GM18870 (cell line): ENCODE data around the gene PDE3A.
"Not testable (repeated sequence)": the region's sequence is repeated elsewhere in the genome, so short reads cannot be mapped to it uniquely, and the experiment has no call there.

Experiments
- ATAC-seq: cut with Tn5 transposase; IDR thresholded peaks from one replicate; pipeline ENCODE4 v1.9.1; 2021; ENCODE audit warnings: moderate library complexity; ENCODE audit not compliant: unreplicated experiment

PDE3A gene

DNA sequence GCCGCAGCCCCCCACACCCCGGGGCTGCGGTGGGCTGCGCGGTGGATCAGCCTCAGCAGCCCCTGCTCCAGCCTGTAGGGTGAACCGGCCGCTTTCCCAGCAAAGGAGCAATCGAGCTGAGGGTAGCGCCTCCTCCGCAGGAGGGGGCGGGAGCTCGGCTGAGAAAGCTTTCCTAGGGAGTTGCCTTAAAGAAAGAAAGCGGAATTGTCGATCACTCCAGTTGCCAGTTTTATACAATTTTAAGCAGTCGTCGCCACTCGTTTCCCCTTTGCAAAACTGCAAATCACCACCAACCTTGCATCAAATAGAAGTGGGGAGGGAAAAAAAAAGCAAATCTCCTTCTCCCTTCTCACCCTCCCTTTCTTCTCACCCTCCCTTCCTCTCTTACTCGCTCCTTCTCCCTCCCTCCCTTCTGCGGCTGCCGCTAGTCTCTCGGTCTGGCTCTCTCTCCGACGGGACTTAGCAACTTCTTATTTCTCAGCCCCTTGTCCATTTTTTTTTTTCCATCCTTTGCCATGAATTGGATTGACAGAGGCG lies at the start of gene PDE3A:
Gene PDE3A, plus strand, starts transcription at position 424 of the 537 bp plus-strand sequence. CDS start 748 bp downstream, outside the sequence.
- ATAC-seq = no peak

DNA sequence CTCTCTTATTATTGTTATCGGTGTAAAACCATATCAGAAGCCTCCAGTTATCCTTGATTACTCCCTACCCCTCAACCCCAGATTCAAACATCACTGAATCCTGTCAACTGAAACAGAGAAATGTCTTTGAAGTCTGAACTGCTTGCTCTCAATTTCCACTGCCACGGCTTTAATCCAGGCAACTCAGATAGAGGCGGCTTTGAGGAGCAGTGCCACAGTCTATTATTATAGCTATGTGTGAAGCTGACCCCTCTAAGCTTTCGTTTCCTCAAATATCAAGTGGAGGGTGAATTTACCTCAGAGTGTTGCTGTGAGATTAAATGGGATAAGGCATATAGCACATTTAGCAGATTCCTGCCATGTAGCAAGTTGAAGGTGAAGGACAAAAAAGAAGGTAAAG lies 49.0 kb upstream of the PDE3A start:
- ATAC-seq = no peak

DNA sequence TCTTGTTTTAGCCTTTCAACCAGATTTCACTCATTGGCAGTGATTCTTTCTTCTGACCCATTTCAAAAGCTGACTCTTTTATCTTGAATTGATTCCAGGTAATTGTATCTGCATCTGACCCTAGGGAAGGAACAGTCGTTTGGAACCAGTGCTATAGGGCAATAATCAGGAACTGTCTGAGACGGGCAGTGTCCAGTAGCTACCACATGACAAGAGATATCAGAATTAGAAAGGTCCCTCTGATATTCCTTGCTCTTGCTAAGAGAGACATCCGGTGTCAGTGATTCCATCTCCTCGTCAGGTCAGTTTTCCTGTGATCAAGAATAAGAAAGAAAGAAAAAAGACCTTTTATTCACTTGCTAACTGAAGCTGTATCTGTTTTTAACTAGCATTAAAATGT lies 47.8 kb upstream of the PDE3A start:
- ATAC-seq = no peak

DNA sequence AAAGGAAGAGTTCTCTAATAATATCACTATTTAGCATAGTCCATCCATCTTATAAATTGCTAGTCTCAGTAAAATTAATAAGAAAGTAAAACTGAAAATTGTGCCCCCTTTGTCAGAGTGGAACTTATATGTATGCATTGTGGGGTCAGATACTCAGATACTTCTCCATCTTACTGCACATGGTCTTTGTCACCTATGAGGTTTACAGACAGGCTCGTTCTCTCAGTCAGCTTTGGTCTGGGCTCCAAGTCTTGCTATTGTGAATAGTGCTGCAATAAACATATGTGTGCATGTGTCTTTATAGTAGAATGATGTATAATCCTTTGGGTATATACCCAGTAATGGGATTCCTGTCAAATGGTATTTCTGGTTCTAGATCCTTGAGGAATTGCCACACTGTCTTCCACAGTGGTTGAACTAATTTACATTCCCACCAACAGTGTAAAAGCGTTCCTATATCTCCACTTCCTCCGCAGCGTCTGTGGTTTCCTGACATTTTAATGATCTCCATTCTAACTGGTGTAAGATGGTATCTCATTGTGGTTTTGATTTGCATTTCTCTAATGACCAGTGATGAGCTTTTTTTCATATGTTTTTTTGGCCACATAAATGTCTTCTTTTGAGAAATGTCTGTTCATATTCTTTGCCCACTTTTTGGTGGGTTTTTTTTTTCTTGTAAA lies 37.4 kb upstream of the PDE3A start:
- not testable (repeated sequence) for ATAC-seq

DNA sequence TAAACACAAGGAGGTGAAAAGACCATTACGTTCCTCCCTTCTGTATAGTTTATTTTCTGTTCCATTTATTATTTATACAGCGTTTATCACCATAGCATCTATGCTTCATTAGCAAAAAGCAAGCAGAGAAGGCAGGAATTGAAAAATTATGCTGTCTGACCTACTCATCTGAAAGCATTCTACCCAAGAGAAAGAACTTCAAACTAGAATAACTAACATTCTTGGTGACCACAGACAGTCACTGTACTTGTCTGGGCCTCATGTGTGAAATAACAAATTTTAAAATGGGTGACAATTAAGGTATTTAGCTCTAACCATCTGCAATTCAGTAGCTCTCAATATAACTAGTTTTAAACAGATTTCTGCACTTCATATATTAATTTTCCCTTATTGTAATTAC lies 29.3 kb upstream of the PDE3A start:
- no peak for ATAC-seq

DNA sequence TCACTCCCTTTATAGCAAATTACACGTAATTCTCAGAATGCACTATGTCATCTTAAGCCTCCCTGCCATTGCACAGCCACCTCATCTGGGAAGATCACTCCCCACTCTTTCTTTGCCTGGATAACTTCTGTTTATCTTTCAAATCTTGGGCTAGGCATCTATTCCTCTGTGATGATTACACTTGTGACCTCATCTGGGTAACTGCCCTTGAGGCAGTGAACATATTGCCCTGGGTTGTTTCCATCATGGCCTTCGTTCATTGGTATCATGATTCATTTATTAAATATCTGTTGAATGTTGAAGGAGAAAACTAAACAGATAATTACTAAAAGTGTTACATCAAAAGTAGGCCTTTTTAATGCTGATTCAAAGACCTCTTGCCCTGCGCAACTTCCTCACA lies 26.2 kb upstream of the PDE3A start:
- no peak for ATAC-seq

DNA sequence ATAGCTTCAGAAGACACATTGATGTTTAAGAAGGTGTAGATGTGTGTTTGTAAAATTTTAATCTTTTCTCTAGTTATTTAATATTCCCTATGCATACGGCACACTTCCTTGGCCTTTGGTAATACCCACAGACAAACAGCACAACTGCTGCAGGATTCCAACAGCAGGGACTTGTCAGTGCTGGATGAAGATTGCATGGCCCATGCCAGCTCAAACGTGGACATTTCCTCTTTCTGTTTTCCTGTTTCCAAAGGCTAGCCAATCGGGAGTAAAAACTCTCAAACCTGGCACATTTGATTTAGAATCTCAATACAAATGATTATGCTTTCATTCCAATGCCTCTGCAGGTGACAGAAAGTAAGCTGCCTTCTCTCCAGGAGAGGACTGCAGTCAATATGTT lies 22.5 kb upstream of the PDE3A start:
- ATAC-seq = no peak

DNA sequence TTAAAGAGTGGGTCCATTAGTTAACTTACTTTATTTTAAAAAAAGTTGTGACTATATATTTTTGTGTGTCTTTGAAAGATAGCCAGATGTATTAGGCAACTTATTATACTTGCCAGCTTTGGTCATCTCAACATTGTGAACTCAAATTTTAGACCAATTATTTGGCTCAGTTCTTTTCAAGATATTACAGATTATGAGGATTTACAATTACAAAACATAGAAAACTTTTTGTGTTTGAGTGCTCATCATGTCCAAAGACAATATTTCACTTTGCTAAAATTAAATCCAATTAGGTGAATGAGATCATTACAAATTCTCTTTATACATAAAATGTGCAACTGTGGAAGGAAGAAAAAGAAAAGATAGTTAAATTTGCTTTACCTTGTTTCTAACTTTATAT lies 18.3 kb upstream of the PDE3A start:
- no peak for ATAC-seq

DNA sequence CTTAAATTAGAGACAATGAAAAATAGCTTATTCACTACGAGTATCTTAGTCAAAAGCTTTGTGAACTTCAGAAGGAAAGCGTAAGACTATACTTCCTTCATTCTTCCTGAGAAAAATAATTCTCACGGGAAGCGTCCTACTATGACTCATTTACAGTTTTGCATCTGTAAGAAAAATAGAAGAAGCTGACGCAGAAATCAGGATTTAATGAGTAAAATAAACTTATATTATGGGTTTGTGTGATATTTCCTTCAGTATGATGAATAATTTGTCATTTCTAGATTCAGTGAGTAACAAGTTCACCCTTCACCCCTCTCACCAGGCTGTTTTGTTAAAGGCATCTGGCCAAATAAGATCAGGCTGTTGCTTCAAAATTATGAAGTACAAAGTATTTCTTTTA lies 17.8 kb upstream of the PDE3A start:
- ATAC-seq = no peak

DNA sequence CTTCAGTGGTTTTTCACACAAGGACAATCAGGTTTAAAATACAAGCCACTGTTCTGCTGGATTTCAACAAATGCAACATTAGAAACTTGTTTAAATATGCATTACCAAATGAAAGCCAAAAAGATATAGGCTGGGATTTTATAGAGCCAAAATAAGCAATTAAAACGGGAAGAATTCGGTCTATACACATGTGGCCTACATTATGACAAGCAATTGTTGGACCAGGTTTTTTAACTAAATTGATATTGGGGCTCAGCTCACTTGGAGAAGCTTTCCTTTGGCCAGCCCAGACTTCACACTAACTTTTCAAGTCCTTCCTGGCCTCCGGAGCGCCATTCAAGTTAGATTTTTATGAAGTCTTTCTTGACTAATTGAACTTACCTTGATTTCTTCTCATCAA lies 16.9 kb upstream of the PDE3A start:
- ATAC-seq = no peak

DNA sequence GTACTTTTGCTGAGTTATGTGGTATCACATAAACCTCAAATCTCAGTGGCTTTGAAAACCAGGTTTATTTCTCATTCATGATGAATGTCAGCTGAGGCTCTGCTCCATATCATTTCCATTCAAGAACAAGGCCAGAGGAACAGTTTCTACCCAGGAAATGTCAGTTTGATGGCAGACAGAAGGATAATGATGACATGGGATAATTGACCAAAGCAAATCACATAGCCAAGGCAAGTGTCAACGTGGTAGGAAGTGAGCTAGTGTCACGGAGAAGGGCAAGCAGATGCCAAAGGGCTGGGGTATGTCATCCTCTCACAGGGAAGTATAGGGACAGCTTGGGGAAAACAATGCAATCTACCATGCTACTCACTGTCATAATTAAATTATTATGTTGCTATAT lies 12.3 kb upstream of the PDE3A start:
- no peak for ATAC-seq

DNA sequence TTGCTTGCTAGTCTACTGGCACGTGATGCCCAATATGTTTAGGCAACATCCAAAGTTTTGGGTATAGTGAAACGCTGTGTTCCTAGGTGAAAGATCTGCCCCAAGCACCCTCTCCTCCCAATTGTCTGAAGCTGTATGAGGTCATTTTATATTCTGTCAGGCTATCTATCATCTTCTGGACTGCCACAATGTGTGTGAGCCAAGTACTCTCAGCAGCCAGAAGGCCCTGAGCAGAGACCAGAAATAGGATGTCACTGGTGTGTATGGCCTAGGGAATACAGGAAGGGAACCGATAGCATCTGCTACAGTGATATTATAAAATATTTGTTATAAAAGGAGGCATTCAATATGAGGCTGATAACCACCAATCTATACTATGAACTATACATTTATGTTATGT lies 7.9 kb upstream of the PDE3A start:
- no peak for ATAC-seq

DNA sequence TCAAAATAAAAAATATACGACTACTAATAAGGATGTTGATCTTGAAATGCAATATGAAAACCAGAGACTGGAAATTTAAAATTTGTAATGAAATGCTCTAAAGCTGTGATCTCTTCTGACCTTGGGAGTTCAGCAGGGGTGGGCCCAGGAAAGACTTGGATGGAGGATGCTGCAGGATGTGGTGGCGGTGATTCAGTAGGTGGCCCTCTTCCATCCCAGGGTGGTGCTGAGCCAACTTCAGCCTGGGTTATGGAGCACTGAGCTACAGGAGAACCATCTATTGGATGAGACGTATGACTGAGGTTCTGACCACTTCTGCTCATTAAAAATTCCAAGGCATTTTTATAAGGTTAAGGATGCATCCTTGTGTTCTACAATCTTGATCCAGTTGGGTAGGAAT lies 6.9 kb upstream of the PDE3A start:
- ATAC-seq = no peak

DNA sequence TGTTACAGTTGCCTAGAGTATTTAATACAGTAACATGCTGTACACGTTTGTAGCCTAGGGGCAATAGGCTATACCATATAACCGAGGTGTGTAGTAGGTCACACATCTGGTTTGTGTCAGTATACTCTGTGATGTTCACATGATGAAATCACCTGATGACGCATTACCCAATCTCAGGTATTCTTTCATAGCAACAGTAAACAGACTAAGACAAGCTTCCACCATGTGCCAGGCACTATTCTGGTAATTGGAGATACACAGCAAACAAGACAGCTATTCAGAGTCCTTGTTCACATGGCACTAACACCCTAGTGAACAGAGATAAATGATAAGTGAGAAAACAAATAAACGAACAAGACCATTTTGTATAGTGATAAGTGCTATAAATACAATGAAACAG lies 3.8 kb upstream of the PDE3A start:
- no peak for ATAC-seq

DNA sequence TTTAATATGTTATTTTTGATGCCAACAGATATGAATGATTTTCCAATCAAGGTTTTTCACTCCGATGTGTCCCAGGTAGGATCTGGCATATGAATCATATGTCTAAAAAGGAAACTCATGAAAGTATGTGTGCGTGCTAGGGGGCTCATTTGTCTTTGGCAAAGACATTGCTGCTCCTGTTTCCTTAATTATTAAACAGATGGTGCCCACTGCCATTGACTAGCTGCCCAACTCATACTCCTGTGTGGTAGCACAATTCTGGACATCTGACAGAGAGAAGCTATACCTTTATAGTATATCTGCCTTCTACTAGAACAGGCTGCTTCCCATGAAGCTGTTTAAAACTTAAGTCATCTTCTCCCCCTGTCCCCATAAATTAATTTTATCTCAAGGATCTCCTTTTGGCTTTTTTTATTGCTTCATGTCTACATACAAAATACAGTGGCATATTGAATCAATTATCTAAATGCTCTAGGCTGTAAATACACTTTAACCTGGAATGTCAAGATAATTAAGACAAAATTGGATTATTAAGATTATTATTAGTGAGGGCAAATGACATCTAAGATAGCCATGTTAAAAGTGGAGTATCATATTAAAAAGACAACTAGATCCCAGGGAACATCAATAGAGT lies 1.4 kb upstream of the PDE3A start:
- ATAC-seq = no peak

DNA sequence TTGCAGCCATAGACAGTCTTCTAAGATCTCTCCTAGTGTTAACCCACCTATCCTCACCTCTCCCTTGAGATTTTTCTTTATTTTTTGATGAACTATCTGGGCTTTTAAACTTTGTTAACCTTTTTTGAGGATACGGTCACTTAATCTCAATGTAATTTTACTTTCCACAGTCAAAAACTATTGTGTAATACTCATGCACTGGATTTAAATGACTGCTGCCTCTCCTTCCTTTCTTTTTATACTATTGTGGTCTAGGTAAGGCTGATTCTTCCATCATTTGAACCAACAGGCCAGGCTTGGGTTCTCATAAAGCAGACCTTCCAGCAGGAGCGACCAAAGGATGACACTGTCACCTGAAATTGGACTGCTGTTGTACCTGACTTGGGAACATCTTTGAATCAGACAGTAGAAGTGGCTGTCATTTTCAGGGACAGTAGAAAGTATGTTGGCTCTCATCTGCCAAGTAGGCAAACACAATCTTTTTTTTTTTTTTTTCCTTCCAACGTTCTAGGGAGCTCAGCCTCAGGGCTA lies 689 bp upstream of the PDE3A start:
- ATAC-seq = no peak

DNA sequence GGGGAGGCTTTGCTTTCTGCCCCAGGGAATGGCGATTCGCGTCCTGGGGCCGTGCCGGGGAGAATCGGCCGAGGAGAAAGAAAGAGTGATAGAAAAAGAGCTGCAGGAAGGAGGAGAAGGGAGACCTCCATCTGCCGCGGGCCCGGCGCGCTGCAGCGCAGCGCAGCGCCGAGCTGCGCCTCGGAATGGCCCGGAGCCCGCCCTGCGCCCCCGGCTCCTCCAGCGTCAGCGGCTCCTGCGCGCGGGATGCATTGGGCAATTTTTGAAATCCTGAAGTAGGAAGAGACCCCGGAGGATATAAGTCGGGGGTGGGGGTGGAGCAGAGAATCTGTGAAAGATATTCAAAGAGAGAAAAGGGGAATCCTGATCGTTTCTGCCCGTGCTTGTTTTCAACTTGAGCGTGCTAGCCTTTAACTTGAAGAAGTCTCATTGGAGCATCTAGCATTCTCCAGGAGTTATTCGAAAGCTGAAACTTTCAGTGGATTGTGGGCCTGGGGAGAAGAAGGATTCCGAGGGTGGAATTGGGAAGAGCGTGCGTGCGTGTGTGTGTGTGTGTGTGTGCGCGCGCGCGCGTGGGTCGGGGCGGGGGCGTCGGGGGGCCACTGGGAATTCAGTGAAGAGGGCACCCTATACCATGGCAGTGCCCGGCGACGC lies 441 bp downstream of the PDE3A start:
- no peak for ATAC-seq

DNA sequence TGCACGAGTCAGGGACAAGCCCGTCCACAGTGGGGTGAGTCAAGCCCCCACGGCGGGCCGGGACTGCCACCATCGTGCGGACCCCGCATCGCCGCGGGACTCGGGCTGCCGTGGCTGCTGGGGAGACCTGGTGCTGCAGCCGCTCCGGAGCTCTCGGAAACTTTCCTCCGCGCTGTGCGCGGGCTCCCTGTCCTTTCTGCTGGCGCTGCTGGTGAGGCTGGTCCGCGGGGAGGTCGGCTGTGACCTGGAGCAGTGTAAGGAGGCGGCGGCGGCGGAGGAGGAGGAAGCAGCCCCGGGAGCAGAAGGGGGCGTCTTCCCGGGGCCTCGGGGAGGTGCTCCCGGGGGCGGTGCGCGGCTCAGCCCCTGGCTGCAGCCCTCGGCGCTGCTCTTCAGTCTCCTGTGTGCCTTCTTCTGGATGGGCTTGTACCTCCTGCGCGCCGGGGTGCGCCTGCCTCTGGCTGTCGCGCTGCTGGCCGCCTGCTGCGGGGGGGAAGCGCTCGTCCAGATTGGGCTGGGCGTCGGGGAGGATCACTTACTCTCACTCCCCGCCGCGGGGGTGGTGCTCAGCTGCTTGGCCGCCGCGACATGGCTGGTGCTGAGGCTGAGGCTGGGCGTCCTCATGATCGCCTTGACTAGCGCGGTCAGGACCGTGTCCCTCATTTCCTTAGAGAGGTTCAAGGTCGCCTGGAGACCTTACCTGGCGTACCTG lies 1.1 kb downstream of the PDE3A start:
- ATAC-seq = no peak

DNA sequence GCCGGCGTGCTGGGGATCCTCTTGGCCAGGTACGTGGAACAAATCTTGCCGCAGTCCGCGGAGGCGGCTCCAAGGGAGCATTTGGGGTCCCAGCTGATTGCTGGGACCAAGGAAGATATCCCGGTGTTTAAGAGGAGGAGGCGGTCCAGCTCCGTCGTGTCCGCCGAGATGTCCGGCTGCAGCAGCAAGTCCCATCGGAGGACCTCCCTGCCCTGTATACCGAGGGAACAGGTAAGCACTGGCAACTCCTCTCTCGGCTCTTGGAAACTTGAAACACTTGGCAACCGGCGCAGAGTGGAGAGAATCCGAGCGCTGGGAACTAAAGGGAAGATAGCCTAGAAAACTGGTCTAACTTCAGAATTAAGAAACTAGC lies 1.7 kb downstream of the PDE3A start:
- no peak for ATAC-seq

DNA sequence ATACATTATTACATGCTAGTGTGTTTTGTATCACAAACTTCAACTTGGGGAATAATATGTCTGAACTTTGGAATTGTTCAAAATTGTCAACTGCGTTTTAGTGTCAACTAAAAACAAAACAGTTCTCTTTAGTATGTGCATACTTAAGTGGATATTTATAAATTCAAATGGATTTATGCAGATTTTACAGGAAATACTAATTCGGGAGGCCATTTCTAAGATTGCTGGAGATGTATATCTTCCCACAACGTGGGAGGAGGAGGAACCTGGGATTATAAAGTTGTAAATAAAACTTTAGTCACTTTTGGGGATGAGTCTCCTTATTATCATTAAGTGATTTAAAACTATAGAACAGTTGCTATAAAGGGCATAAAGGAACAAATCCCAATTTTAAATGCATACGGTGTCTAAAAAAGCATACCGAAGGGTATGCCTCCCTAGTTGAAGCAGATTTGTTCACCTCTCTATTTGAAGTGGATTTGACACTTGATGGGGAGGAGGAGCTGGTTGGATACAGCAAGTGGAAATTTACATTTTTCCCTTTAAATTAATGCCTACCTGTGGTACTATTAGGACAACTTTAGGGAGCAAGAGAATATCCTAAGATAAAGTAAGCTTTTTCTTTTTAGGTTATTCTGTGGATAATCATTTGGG lies 2.7 kb downstream of the PDE3A start:
- ATAC-seq = no peak
